ENCODE measurements around the gene PKNOX2. TPM values are rescaled to one million over a fixed set of nuclear protein-coding genes. Genes with fewer than 3 reads are reported as not detected.

Gene PKNOX2
- total and polyA plus RNA-seq, 2 of the 8 experiments (the other 6 are each of a cell fraction or from before 2014, with no cell fraction given), result 2.0 TPM

- Histone ChIP-seq H2BK20ac (ENCODE audit: low read length) (no peak overlapping the region; the same call in 1 of the 2 replicates), H2BK15ac (ENCODE audit: low read length) (no peak overlapping the region), H3K23ac (ENCODE audit: insufficient read length) (no peak overlapping the region), H2BK5ac (ENCODE audit: low read depth, low read length) (no peak overlapping the region), H3K4me2 (ENCODE audit: insufficient read depth in 1 of 2, low read depth in 2 of 2, low read length in 2 of 2) (peak overlapping the region; percentile 15 to 54), H3K14ac (ENCODE audit: insufficient read length) (no peak overlapping the region), H4K5ac (ENCODE audit: insufficient read length, low read depth, low read length) (no peak overlapping the region), H3K23me2 (ENCODE audit: low read depth, low read length) (no peaks in the 10 kb centered on the region), H2AK5ac (ENCODE audit: low read depth, low read length) (no peak overlapping the region), H2AFZ (ENCODE audit: low read length) (peak overlapping the region; percentile 82), H4K8ac (ENCODE audit: extremely low read depth, insufficient read depth, low read length) (no peak overlapping the region), H3K4me1 (replicated peaks in 1 of 4; ENCODE audit: control insufficient read depth in 3 of 4, insufficient read depth in 4 of 4, low read length in 3 of 4) (peaks cover 10 to 32% (median 25%) of the 10 kb centered on the region in 4 experiments), H3K27me3 (replicated peaks in 1 of 4; ENCODE audit: control insufficient read depth in 3 of 4, extremely low read depth in 1 of 4, insufficient read depth in 3 of 4, low read length in 3 of 4) (peaks cover 5 to 46% (median 35%) of the 10 kb centered on the region in 4 experiments), H2BK12ac (ENCODE audit: low read depth, low read length) (no peak overlapping the region), H2BK120ac (replicated peaks; ENCODE audit: low read depth, low read length) (no peak overlapping the region), H3K4me3 (ENCODE audit: extremely low read depth in 1 of 4, insufficient read depth in 2 of 4, low read depth in 3 of 4, low read length in 4 of 4) (peak overlapping the region in 1 of 4 experiments; percentile 47; a peak in 2 of 8 replicates), H4K91ac (replicated peaks; ENCODE audit: insufficient read length, low read length) (no peak overlapping the region), H3K79me1 (ENCODE audit: low read depth, low read length) (no peaks in the 10 kb centered on the region), H3K4ac (replicated peaks; ENCODE audit: insufficient read length, low read depth, low read length) (no peak overlapping the region), H4K20me1 (replicated peaks in 1 of 2; ENCODE audit: control insufficient read depth in 1 of 2, insufficient read depth in 2 of 2, low read length in 2 of 2) (peaks cover 0 to 2% of the 10 kb centered on the region in 2 experiments), H3K18ac (ENCODE audit: extremely low read depth, low read length) (no peak overlapping the region; the same call in 1 of the 2 replicates), H3K56ac (replicated peaks; ENCODE audit: insufficient read length, low read depth, low read length) (no peak overlapping the region), H3K9me3 (ENCODE audit: insufficient read depth in 2 of 2, low read depth in 1 of 2, low read length in 1 of 2) (no peaks in the 10 kb centered on the region), H3K36me3 (ENCODE audit: control insufficient read depth in 2 of 4, insufficient read depth in 4 of 4, low read length in 3 of 4) (no peaks in the 10 kb centered on the region), H3K9ac (replicated peaks in 1 of 4; ENCODE audit: extremely low read depth in 1 of 4, low read depth in 3 of 4, low read length in 3 of 4) (no peak overlapping the region), H3K79me2 (ENCODE audit: control insufficient read depth in 1 of 2, insufficient read depth in 2 of 2, low read length in 2 of 2) (no peaks in the 10 kb centered on the region), H3K27ac (ENCODE audit: low read depth, low read length) (no peak overlapping the region)
- CTCF ChIA-PET (ENCODE audit: partially characterized antibody), result interaction anchor here (0.6 to 9.0 kb wide), 77 partner anchors 9 to 1899 kb away, joined by 3 to 148 read pairs (median 4); partner anchors contain the start of genes PKNOX2, SLC37A2 and TMEM218
- peak in 1 of 2 experiments; percentile 97 for DNase-seq (ENCODE audit: low read depth in 1 of 2, low spot score in 2 of 2)
- 35% methylated on average over 18 of the region's 18 CpGs; no CpG with 5 or more reads in 1 of the 2 experiments for WGBS, 2 experiments (ENCODE audit: extremely low coverage in 1 of 2, insufficient coverage in 1 of 2, insufficient read length in 1 of 2, insufficient replicate concordance in 2 of 2, low coverage in 1 of 2, low lambda C conversion rate in 2 of 2, missing lambda C conversion rate in 1 of 2)
- FAIRE-seq, result peak; percentile 82
- POLR2A ChIA-PET (ENCODE audit: partially characterized antibody), result interaction anchor here (0.9 kb wide), 1 partner anchor 28 kb away, joined by 3 read pairs; no protein-coding TSS in a partner anchor
- peak; percentile 39 for TF ChIP-seq ASH2L (IDR thresholded peaks at IDR 0.05; ENCODE audit: low read length)
- TF ChIP-seq MAFK (IDR thresholded peaks at IDR 0.05; ENCODE audit: low read depth, low read length), result peak; percentile 32; the same call in 1 of the 2 replicates
- peak; percentile 63; the same call in 1 of the 2 replicates for TF ChIP-seq CREB1 (IDR thresholded peaks at IDR 0.05)
- no peak for TF ChIP-seq MAX (IDR thresholded peaks at IDR 0.05)
- TF ChIP-seq SIN3A (conservative IDR thresholded peaks at IDR 0.05 in 1 of 2, IDR thresholded peaks at IDR 0.05 in 1 of 2; ENCODE audit: low read depth in 1 of 2, low read length in 2 of 2), result peak; percentile 40 to 55; a peak in 2 of 4 replicates
- TF ChIP-seq CHD2 (IDR thresholded peaks at IDR 0.05; ENCODE audit: low read length), result 0 out of 2 replicates have a peak, but pooled peaks have one; percentile 17
- no peak for TF ChIP-seq CHD1 (IDR thresholded peaks at IDR 0.05; ENCODE audit: low read depth, low read length)
- peak; percentile 39; the same call in 1 of the 2 replicates for TF ChIP-seq SP1 (IDR thresholded peaks at IDR 0.05; ENCODE audit: low read depth, low read length)
- TF ChIP-seq SUZ12 (IDR thresholded peaks at IDR 0.05; ENCODE audit: low read length), result 0 out of 2 replicates have a peak, but pooled peaks have one; percentile 14
- TF ChIP-seq TAF1 (IDR thresholded peaks at IDR 0.05; ENCODE audit: low read depth, low read length), result no peak
- peak; percentile 49; the same call in 1 of the 2 replicates for TF ChIP-seq TCF12 (IDR thresholded peaks at IDR 0.05; ENCODE audit: low read depth, low read length)
Observed at GRCh38 chr11:125141686-125142535, 22.6 kb upstream of the PKNOX2 start.

All from H1 (cell line).